ENCODE data around the gene DROSHA.
"Not testable (repeated sequence)": the region's sequence is repeated elsewhere in the genome, so short reads cannot be mapped to it uniquely, and the experiment has no call there.

DROSHA gene

GRCh38 chr5:31372124-31372523 lies 159.8 kb downstream of the DROSHA start:
- DNase-seq, result no peak

- DNase-seq, result no peak
These were observed 165.0 kb downstream of the DROSHA start for GRCh38 chr5:31366941-31367340.

- no peak for DNase-seq
These were observed 166.1 kb downstream of the DROSHA start for GRCh38 chr5:31365776-31366175.

DNA sequence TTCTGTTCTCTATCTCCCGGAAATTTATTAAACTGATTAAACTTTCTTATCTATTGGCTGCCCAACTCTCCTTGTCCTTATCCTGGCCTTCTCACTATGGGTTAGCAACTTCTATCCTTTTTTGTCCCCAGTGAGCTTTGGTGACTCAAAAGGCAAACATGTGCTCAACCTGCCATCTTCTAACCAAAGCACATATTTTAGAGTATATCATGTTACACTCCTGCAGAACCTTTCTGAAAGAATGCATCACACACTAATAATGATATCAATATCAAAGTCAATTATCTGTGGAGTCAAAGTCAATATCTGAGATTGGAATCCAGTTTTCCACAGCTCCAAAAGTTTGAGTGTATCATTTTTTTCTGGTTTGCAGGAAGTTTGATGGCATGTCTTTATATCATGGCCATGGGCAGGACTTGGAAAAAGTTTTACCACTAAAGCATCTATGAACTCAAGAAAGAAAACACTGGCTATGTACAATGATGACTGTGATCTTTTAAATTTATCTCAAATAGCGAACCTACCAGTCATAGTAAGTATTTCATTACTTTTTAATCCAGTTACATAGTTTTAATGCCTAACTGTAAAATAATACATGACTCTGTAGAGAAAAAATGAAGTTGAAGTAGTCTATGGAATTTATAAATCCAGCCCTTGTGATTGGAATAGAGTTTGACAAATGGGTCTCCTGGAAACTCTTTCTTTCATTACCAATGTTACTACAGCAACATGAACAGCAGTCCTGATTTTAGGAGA lies 166.8 kb downstream of the DROSHA start:
- DNase-seq, result no peak

DNA sequence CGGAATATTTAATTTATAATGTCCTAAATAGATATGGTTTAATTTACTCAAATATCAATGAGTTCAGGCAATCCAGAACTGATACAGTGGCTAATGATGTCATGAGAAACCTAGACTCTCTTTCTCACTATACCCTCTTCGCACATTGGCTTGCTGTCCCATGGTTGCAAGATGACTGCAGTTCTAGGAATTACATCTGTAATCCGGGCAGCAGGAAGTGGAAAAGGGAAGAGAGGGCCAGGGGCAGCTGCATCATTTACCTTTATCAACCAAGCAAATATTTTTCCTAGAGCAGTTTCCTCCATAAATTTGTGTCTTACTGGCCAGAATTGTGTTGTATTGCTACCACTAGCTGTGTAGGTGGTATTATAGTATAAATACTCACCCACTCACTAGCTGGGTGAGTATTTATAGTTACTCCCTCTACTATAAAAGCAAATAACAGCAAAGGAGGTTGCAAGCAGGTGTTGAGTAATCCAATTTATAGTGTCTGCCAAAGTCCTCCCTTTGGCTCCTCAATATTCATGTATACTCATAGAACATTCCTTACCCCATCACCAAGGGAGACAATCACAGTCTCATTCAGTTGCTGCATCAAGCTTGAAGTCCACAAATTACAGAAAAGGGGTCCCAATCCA lies 168.8 kb downstream of the DROSHA start:
- no peak for DNase-seq

DNA sequence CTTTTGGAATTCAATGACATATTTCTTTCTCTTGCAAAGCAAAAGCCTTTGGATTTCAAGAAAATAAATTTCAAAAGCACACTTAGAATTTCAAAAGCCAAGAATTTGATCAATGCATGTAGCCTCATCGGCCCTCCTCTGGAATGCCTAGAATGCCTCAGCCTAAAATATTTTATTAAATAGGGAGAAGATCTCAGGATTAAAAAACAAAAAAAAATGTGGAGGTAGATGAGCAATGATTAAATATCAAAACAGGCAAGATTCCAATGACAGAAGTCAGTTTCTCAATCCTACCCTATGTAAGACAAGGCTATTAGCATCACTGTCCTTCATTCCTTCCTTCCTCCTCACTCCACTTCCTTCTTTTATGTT lies 169.4 kb downstream of the DROSHA start:
- no peak for DNase-seq

- not testable (repeated sequence) for DNase-seq
These were observed 170.0 kb downstream of the DROSHA start for GRCh38 chr5:31361704-31362528.

DNA sequence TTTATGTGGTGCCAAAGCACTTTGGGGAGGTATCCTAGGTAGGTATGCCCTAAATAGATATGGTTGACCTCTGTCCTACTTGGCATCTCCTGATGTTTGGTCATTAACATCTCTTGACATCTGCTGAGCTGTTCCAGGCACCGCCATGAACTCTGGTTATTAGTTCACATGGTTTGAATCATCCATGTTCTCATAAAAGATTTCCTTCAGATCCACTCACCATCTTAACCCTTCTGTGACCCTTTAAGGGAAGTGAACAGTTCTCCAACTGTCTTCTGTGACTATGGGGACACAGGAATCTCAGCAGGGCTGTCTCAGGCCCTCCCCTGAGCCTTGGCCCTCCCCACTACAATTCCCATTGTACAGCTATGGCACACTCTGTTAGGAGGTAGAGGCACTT lies 170.7 kb downstream of the DROSHA start:
- DNase-seq, result no peak

- no peak for DNase-seq
These were observed 172.1 kb downstream of the DROSHA start for GRCh38 chr5:31359839-31360238.

GRCh38 chr5:31357038-31357437 lies 174.9 kb downstream of the DROSHA start:
- no peak for DNase-seq

- DNase-seq, result no peak
These were observed 176.6 kb downstream of the DROSHA start for GRCh38 chr5:31355337-31355736.
